ENCODE results near the gene MSL3. TPM values are rescaled to one million over a fixed set of nuclear protein-coding genes. Genes with fewer than 3 reads are reported as not detected.

Gene MSL3
- total RNA-seq, result 34.9 TPM
- long read RNA-seq, transcript MSL3-201 (13 exons, 2,364 nt), result major isoform, 18 of 42 reads
- long read RNA-seq, transcript MSL3-233 (12 exons, 2,507 nt), result minor isoform, 13 of 42 reads
- long read RNA-seq, partial matches to known transcripts, result 4 of 42 reads
- long read RNA-seq, other reads (novel, unspliced or antisense), result 2 of 42 reads

DNA sequence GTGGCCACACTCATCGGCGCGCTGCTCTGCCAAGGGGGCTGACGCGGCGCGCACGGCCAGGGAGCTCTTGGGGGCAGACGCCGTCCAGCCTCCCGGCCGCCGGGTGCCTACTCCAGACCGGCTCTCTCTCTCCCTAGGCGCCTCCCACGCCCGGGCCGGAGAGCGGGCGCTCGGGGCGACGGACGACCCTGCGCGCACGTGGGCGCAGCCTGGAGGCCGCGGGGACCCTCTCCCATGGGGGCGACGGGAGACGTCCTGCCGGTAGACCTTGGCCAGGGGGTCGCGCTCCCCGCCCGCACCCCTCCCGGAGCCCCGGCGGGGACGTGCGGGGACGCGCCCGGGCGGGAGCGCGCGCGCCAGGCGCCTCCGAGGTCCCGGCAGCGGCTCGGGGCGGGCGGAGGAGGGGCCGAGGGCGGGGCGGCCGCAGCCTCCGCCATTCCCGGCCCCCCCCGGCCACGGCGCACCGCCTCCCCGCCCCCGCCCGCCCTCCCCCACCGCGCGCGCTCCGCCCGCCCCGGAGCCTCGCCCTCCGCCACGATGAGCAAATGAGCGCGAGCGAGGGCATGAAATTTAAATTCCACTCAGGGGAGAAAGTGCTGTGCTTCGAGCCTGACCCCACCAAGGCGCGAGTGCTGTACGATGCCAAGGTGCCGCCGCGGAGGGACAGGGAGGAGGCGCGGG lies at the start of gene MSL3:
MSL3 (plus strand) TSS at position 519 of the 681 bp plus-strand sequence; CDS start at position 546, 27 bp downstream.
- Histone ChIP-seq H3K4me1 (peaks cover 4% of the 10 kb centered on the region), H3K27ac (peak within 1 kb of the TSS; percentile 93), H3K27me3 (ENCODE audit: low read depth) (no peaks in the 10 kb centered on the region), H3K4me3 (peak within 1 kb of the TSS; percentile 74), H3K36me3 (peaks cover 22% of the 10 kb centered on the region), H3K9me3 (no peaks in the 10 kb centered on the region)
- TF ChIP-seq, protein P1, sequence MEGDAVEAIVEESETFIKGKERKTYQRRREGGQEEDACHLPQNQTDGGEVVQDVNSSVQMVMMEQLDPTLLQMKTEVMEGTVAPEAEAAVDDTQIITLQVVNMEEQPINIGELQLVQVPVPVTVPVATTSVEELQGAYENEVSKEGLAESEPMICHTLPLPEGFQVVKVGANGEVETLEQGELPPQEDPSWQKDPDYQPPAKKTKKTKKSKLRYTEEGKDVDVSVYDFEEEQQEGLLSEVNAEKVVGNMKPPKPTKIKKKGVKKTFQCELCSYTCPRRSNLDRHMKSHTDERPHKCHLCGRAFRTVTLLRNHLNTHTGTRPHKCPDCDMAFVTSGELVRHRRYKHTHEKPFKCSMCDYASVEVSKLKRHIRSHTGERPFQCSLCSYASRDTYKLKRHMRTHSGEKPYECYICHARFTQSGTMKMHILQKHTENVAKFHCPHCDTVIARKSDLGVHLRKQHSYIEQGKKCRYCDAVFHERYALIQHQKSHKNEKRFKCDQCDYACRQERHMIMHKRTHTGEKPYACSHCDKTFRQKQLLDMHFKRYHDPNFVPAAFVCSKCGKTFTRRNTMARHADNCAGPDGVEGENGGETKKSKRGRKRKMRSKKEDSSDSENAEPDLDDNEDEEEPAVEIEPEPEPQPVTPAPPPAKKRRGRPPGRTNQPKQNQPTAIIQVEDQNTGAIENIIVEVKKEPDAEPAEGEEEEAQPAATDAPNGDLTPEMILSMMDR (IDR thresholded peaks at IDR 0.05), result no peak
- ATAC-seq (peak; percentile 74 to 87), DNase-seq (peak; percentile 76)
- intact Hi-C loops (cut with DNase I), result no loop called here

DNA sequence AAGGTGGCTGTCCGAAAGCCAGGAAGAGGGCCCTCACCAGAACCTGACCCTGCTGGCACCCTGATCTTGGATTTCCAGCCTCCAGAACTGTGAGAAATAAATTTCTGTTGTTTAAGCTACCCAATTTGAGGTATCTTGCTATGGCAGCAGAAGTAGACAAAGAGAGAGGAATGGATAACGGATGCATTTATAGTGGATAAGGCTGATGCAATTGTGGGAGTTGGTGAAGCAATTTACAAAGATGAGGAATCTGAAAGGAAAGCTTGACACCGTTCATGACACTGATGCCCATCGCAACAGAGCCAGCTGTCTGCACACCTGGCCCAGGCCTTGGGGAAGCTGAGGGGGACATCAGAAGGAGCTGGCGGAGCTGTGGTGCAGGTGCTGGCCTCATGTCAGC lies 35.7 kb upstream of the MSL3 start:
- Histone ChIP-seq H3K9me3 (no peaks in the 10 kb centered on the region), H3K27ac (no peak overlapping the region), H3K4me3 (no peak overlapping the region), H3K36me3 (no peaks in the 10 kb centered on the region), H3K27me3 (ENCODE audit: low read depth) (no peaks in the 10 kb centered on the region), H3K4me1 (no peaks in the 10 kb centered on the region)
- intact Hi-C loops (cut with DNase I), result no loop called here
- TF ChIP-seq, protein P1 (IDR thresholded peaks at IDR 0.05), result no peak
- DNase-seq (no peak), ATAC-seq (no peak)

GRCh38 chrX:11724122-11725017 lies 33.7 kb upstream of the MSL3 start:
- DNase-seq (no peak), ATAC-seq (peak in 1 of 2 donors; percentile 51)
- TF ChIP-seq, protein P1 (IDR thresholded peaks at IDR 0.05), result peak; percentile 58
- no peaks in the 10 kb centered on the region for H3K36me3 ChIP-seq
- no peak overlapping the region for H3K27ac ChIP-seq
- intact Hi-C loops (cut with DNase I), result no loop called here
- H3K9me3 ChIP-seq, result no peaks in the 10 kb centered on the region
- no peak overlapping the region for H3K4me3 ChIP-seq
- H3K4me1 ChIP-seq, result no peaks in the 10 kb centered on the region
- no peaks in the 10 kb centered on the region for H3K27me3 ChIP-seq (ENCODE audit: low read depth)

- Histone ChIP-seq H3K4me3 (no peak overlapping the region), H3K9me3 (no peaks in the 10 kb centered on the region), H3K27me3 (ENCODE audit: low read depth) (no peaks in the 10 kb centered on the region), H3K36me3 (no peaks in the 10 kb centered on the region), H3K4me1 (no peaks in the 10 kb centered on the region), H3K27ac (no peak overlapping the region)
- DNase-seq (no peak), ATAC-seq (no peak)
- intact Hi-C loops (cut with DNase I), result no loop called here
- TF ChIP-seq, protein P1 (IDR thresholded peaks at IDR 0.05), result no peak
These were observed 32.2 kb upstream of the MSL3 start for GRCh38 chrX:11725631-11726442.

DNA sequence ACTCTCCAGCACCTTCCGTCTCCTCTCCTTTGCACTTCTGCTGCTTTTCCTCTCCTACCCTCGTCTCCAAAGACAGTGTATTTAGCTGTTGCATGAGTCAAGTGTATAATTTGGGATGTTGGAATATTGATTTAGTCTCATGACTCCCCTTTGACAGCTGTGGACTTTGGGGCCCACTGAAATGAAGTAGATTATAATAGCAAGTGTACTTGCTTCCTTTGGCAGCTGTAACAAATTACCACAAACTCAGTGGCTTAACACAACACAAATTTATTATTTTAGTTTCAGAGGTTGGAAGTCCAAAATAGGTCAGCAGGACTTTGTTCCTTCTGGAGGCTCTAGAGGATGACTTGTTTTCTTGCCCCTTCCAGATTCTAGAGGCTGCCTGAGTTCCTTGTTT lies 29.5 kb upstream of the MSL3 start:
- H3K36me3 ChIP-seq, result no peaks in the 10 kb centered on the region
- no peaks in the 10 kb centered on the region for H3K27me3 ChIP-seq (ENCODE audit: low read depth)
- intact Hi-C loops (cut with DNase I), result no loop called here
- TF ChIP-seq, protein P1 (IDR thresholded peaks at IDR 0.05), result no peak
- no peak for DNase-seq
- H3K27ac ChIP-seq, result no peak overlapping the region
- H3K4me3 ChIP-seq, result no peak overlapping the region
- no peak for ATAC-seq
- no peaks in the 10 kb centered on the region for H3K9me3 ChIP-seq
- no peaks in the 10 kb centered on the region for H3K4me1 ChIP-seq

All from lower lobe of right lung (tissue), 2 donors.